Measurements from ENCODE around the gene SEMA4D. TPM values are rescaled to one million over a fixed set of nuclear protein-coding genes. Genes with fewer than 3 reads are reported as not detected.

SEMA4D gene
- total RNA-seq, 1 donor from 2014 or later, result 79.7 TPM

GRCh38 chr9:89382026-89382986 is 115.6 kb downstream of the SEMA4D start:
- intact Hi-C loops (cut with micrococcal nuclease), result loop anchor here (2.0 kb wide), 1 partner anchor 166 kb away; no protein-coding TSS in a partner anchor
- TF ChIP-seq CTCF (IDR thresholded peaks at IDR 0.05), result no peak
- peak; percentile 58 for ATAC-seq (ENCODE audit: low read depth)

GRCh38 chr9:89381308-89381609 is 116.7 kb downstream of the SEMA4D start:
- TF ChIP-seq CTCF (IDR thresholded peaks at IDR 0.05), result no peak
- no peaks in the 10 kb centered on the region for H3K9me3 Mint-ChIP-seq
- peaks cover 89% of the 10 kb centered on the region for H3K36me3 Mint-ChIP-seq (ENCODE audit: low read depth)
- no peak for ATAC-seq (ENCODE audit: low read depth)
- no peak overlapping the region for H3K4me3 Mint-ChIP-seq
- ChIA-PET POLR2A (no interaction called here), CTCF (interaction anchor here (4.3 kb wide), 1 partner anchor 168 kb away, joined by 19 read pairs; no protein-coding TSS in a partner anchor)
- intact Hi-C loops (cut with micrococcal nuclease), result no loop called here
- DNase-seq, result no peak
- peak overlapping the region; percentile 10 for H3K27ac Mint-ChIP-seq
- no peaks in the 10 kb centered on the region for H3K27me3 Mint-ChIP-seq
- peaks cover 22% of the 10 kb centered on the region for H3K4me1 Mint-ChIP-seq

More at GRCh38 chr9:89382026-89382986, 115.6 kb downstream of the SEMA4D start:
- no peaks in the 10 kb centered on the region for H3K9me3 Mint-ChIP-seq
- no peak overlapping the region for H3K4me3 Mint-ChIP-seq
- no peak for DNase-seq
- H3K27ac Mint-ChIP-seq, result peak overlapping the region; percentile 70
- H3K27me3 Mint-ChIP-seq, result no peaks in the 10 kb centered on the region
- H3K4me1 Mint-ChIP-seq, result peaks cover 22% of the 10 kb centered on the region
- ChIA-PET CTCF (interaction anchor here (4.3 kb wide), 1 partner anchor 167 kb away, joined by 19 read pairs; no protein-coding TSS in a partner anchor), POLR2A (interaction anchor here (0.8 to 1.1 kb wide), 2 partner anchors 39 to 71 kb away, joined by 3 read pairs; partner anchors contain the start of gene CKS2)
- peaks cover 90% of the 10 kb centered on the region for H3K36me3 Mint-ChIP-seq (ENCODE audit: low read depth)

- ATAC-seq (ENCODE audit: low read depth) (no peak), DNase-seq (no peak)
- H3K4me1 Mint-ChIP-seq, result peaks cover 26% of the 10 kb centered on the region
- POLR2A ChIA-PET, result interaction anchor here (0.7 kb wide), 1 partner anchor 144 kb away, joined by 3 read pairs; no protein-coding TSS in a partner anchor
- CTCF ChIA-PET, result no interaction called here
- H3K27me3 Mint-ChIP-seq, result no peaks in the 10 kb centered on the region
- no peak for TF ChIP-seq CTCF (IDR thresholded peaks at IDR 0.05)
- H3K9me3 Mint-ChIP-seq, result no peaks in the 10 kb centered on the region
- H3K4me3 Mint-ChIP-seq, result no peak overlapping the region
- intact Hi-C loops (cut with micrococcal nuclease), result no loop called here
- peak overlapping the region; percentile 61 for H3K27ac Mint-ChIP-seq
- H3K36me3 Mint-ChIP-seq (ENCODE audit: low read depth), result peaks cover 83% of the 10 kb centered on the region
These were observed 117.2 kb downstream of the SEMA4D start for GRCh38 chr9:89380437-89381307.

GRCh38 chr9:89379508-89380115 is 118.3 kb downstream of the SEMA4D start:
- Mint-ChIP-seq H3K4me1 (peaks cover 36% of the 10 kb centered on the region), H3K9me3 (no peaks in the 10 kb centered on the region), H3K27ac (no peak overlapping the region), H3K4me3 (no peak overlapping the region), H3K36me3 (ENCODE audit: low read depth) (peaks cover 75% of the 10 kb centered on the region), H3K27me3 (no peaks in the 10 kb centered on the region)
- no peak for ATAC-seq (ENCODE audit: low read depth)
- TF ChIP-seq CTCF (IDR thresholded peaks at IDR 0.05), result no peak
- intact Hi-C loops (cut with micrococcal nuclease), result loop anchor here (5.0 kb wide), 1 partner anchor 48 kb away; no protein-coding TSS in a partner anchor
- ChIA-PET CTCF (no interaction called here), POLR2A (interaction anchor here (0.7 kb wide), 1 partner anchor 145 kb away, joined by 3 read pairs; no protein-coding TSS in a partner anchor)
- DNase-seq, result no peak

All from activated B cell treated with CpG ODN at 0.5 μM for 24 hours (primary cell).